Activated naive CD8-positive, alpha-beta T cell treated with anti-CD3 and anti-CD28 coated beads for 36 hours (primary cell): ENCODE data around the gene ATP1A4. TPM values are rescaled to one million over a fixed set of nuclear protein-coding genes. Genes with fewer than 3 reads are reported as not detected.

ENCODE experiments used
- DNase-seq: peaks from one replicate; pipeline ENCODE4 v3.0.0; 2021
- H3K27ac Mint-ChIP-seq: one replicate; pipeline ENCODE4 v1.8.0; 2022; ENCODE audit warnings: mild to moderate bottlenecking, moderate library complexity, mixed read lengths
- H3K27me3 Mint-ChIP-seq: one replicate; pipeline ENCODE4 v1.8.0; 2022; ENCODE audit warnings: mild to moderate bottlenecking, mixed read lengths
- H3K36me3 Mint-ChIP-seq: one replicate; pipeline ENCODE4 v1.8.0; 2021; ENCODE audit warnings: mild to moderate bottlenecking, mixed read lengths
- H3K4me1 Mint-ChIP-seq: one replicate; pipeline ENCODE4 v1.8.0; 2021; ENCODE audit warnings: mixed read lengths
- H3K4me3 Mint-ChIP-seq: one replicate; pipeline ENCODE4 v1.8.0; 2022; ENCODE audit warnings: mild to moderate bottlenecking, moderate library complexity, mixed read lengths
- H3K9me3 Mint-ChIP-seq: one replicate; pipeline ENCODE4 v1.8.0; 2022; ENCODE audit warnings: mixed read lengths
- total RNA-seq, 2 experiments: library from RNA; stranded (reverse); gene quantifications; one replicate each; pipeline ENCODE4 v1.2.3, GENCODE V29; 2021

The ATP1A4 gene
- total RNA-seq, 2 experiments from 2014 or later: not detected

GRCh38 chr1:160168609-160169369 is 17.4 kb downstream of the ATP1A4 start:
- peaks cover 27% of the 10 kb centered on the region for H3K4me1 Mint-ChIP-seq
- H3K36me3 Mint-ChIP-seq: no peaks in the 10 kb centered on the region
- H3K27ac Mint-ChIP-seq: peak overlapping the region; percentile 46
- peaks cover 23% of the 10 kb centered on the region for H3K27me3 Mint-ChIP-seq
- H3K4me3 Mint-ChIP-seq: no peak overlapping the region
- no peaks in the 10 kb centered on the region for H3K9me3 Mint-ChIP-seq
- no peak for DNase-seq

GRCh38 chr1:160169553-160170399 is 18.4 kb downstream of the ATP1A4 start:
- Mint-ChIP-seq H3K4me3 (peak overlapping the region; percentile 4), H3K4me1 (peaks cover 27% of the 10 kb centered on the region), H3K27me3 (peaks cover 19% of the 10 kb centered on the region), H3K36me3 (no peaks in the 10 kb centered on the region), H3K9me3 (no peaks in the 10 kb centered on the region), H3K27ac (peak overlapping the region; percentile 46)
- peak; percentile 64 for DNase-seq

GRCh38 chr1:160171354-160171753 is 20.0 kb downstream of the ATP1A4 start:
- Mint-ChIP-seq H3K4me1 (peaks cover 26% of the 10 kb centered on the region), H3K36me3 (no peaks in the 10 kb centered on the region), H3K27ac (no peak overlapping the region), H3K9me3 (no peaks in the 10 kb centered on the region), H3K27me3 (peaks cover 14% of the 10 kb centered on the region), H3K4me3 (no peak overlapping the region)
- no peak for DNase-seq

GRCh38 chr1:160171980-160172379 is 20.6 kb downstream of the ATP1A4 start:
- H3K4me1 Mint-ChIP-seq: peaks cover 22% of the 10 kb centered on the region

GRCh38 chr1:160177231-160177630 is 25.8 kb downstream of the ATP1A4 start:
- H3K4me1 Mint-ChIP-seq: no peaks in the 10 kb centered on the region

More at GRCh38 chr1:160171980-160172379, 20.6 kb downstream of the ATP1A4 start:
- peaks cover 14% of the 10 kb centered on the region for H3K27me3 Mint-ChIP-seq
- no peaks in the 10 kb centered on the region for H3K9me3 Mint-ChIP-seq
- H3K4me3 Mint-ChIP-seq: no peak overlapping the region
- no peak overlapping the region for H3K27ac Mint-ChIP-seq
- H3K36me3 Mint-ChIP-seq: no peaks in the 10 kb centered on the region
- no peak for DNase-seq

GRCh38 chr1:160177667-160178066 is 26.3 kb downstream of the ATP1A4 start:
- H3K9me3 Mint-ChIP-seq: no peaks in the 10 kb centered on the region
- H3K4me3 Mint-ChIP-seq: no peak overlapping the region
- no peaks in the 10 kb centered on the region for H3K36me3 Mint-ChIP-seq
- H3K27ac Mint-ChIP-seq: no peak overlapping the region
- H3K27me3 Mint-ChIP-seq: peaks cover 4% of the 10 kb centered on the region
- H3K4me1 Mint-ChIP-seq: no peaks in the 10 kb centered on the region
- no peak for DNase-seq

More at GRCh38 chr1:160177231-160177630, 25.8 kb downstream of the ATP1A4 start:
- DNase-seq: no peak
- no peak overlapping the region for H3K4me3 Mint-ChIP-seq
- H3K9me3 Mint-ChIP-seq: no peaks in the 10 kb centered on the region
- H3K36me3 Mint-ChIP-seq: no peaks in the 10 kb centered on the region
- peaks cover 5% of the 10 kb centered on the region for H3K27me3 Mint-ChIP-seq
- H3K27ac Mint-ChIP-seq: no peak overlapping the region

GRCh38 chr1:160178731-160179130 is 27.3 kb downstream of the ATP1A4 start:
- peaks cover 4% of the 10 kb centered on the region for H3K27me3 Mint-ChIP-seq
- no peaks in the 10 kb centered on the region for H3K4me1 Mint-ChIP-seq
- DNase-seq: no peak
- no peaks in the 10 kb centered on the region for H3K9me3 Mint-ChIP-seq
- H3K4me3 Mint-ChIP-seq: no peak overlapping the region
- no peaks in the 10 kb centered on the region for H3K36me3 Mint-ChIP-seq
- no peak overlapping the region for H3K27ac Mint-ChIP-seq

GRCh38 chr1:160179336-160179735 is 27.9 kb downstream of the ATP1A4 start:
- no peaks in the 10 kb centered on the region for H3K9me3 Mint-ChIP-seq
- no peaks in the 10 kb centered on the region for H3K4me1 Mint-ChIP-seq
- no peak overlapping the region for H3K27ac Mint-ChIP-seq
- no peaks in the 10 kb centered on the region for H3K36me3 Mint-ChIP-seq
- H3K27me3 Mint-ChIP-seq: peaks cover 4% of the 10 kb centered on the region
- DNase-seq: no peak
- no peak overlapping the region for H3K4me3 Mint-ChIP-seq

GRCh38 chr1:160186246-160186645 is 34.8 kb downstream of the ATP1A4 start:
- H3K27me3 Mint-ChIP-seq: no peaks in the 10 kb centered on the region
- no peaks in the 10 kb centered on the region for H3K36me3 Mint-ChIP-seq
- no peak for DNase-seq
- H3K4me1 Mint-ChIP-seq: no peaks in the 10 kb centered on the region
- no peaks in the 10 kb centered on the region for H3K9me3 Mint-ChIP-seq
- no peak overlapping the region for H3K4me3 Mint-ChIP-seq
- no peak overlapping the region for H3K27ac Mint-ChIP-seq

- H3K27me3 Mint-ChIP-seq: no peaks in the 10 kb centered on the region
- no peak overlapping the region for H3K4me3 Mint-ChIP-seq
- H3K4me1 Mint-ChIP-seq: no peaks in the 10 kb centered on the region
- DNase-seq: no peak
- no peak overlapping the region for H3K27ac Mint-ChIP-seq
- H3K9me3 Mint-ChIP-seq: no peaks in the 10 kb centered on the region
- no peaks in the 10 kb centered on the region for H3K36me3 Mint-ChIP-seq
These were observed 35.3 kb downstream of the ATP1A4 start for GRCh38 chr1:160186729-160187128.

- no peak overlapping the region for H3K27ac Mint-ChIP-seq
- no peaks in the 10 kb centered on the region for H3K36me3 Mint-ChIP-seq
These were observed 36.0 kb downstream of the ATP1A4 start for GRCh38 chr1:160187407-160187806.

GRCh38 chr1:160188341-160188740 is 36.9 kb downstream of the ATP1A4 start:
- H3K9me3 Mint-ChIP-seq: no peaks in the 10 kb centered on the region
- DNase-seq: no peak
- no peaks in the 10 kb centered on the region for H3K4me1 Mint-ChIP-seq
- H3K27me3 Mint-ChIP-seq: no peaks in the 10 kb centered on the region
- H3K4me3 Mint-ChIP-seq: no peak overlapping the region
- no peaks in the 10 kb centered on the region for H3K36me3 Mint-ChIP-seq
- no peak overlapping the region for H3K27ac Mint-ChIP-seq

More at GRCh38 chr1:160187407-160187806, 36.0 kb downstream of the ATP1A4 start:
- H3K27me3 Mint-ChIP-seq: no peaks in the 10 kb centered on the region
- no peak overlapping the region for H3K4me3 Mint-ChIP-seq
- DNase-seq: no peak
- no peaks in the 10 kb centered on the region for H3K4me1 Mint-ChIP-seq
- H3K9me3 Mint-ChIP-seq: no peaks in the 10 kb centered on the region

- Mint-ChIP-seq H3K4me1 (no peaks in the 10 kb centered on the region), H3K9me3 (no peaks in the 10 kb centered on the region), H3K27me3 (no peaks in the 10 kb centered on the region), H3K27ac (no peak within 1 kb of the TSS), H3K36me3 (no peaks in the 10 kb centered on the region), H3K4me3 (no peak within 1 kb of the TSS)
- DNase-seq: no peak
These were observed 38.5 kb downstream of the ATP1A4 start, which contains the start of gene CASQ1 for GRCh38 chr1:160189649-160190625. CASQ1 (plus strand) TSS chr1:160190575; CDS start chr1:160190752, 177 bp downstream.

- Mint-ChIP-seq H3K4me1 (no peaks in the 10 kb centered on the region), H3K4me3 (no peak overlapping the region), H3K27ac (no peak overlapping the region), H3K36me3 (no peaks in the 10 kb centered on the region), H3K9me3 (no peaks in the 10 kb centered on the region), H3K27me3 (no peaks in the 10 kb centered on the region)
- DNase-seq: no peak
These were observed 40.4 kb downstream of the ATP1A4 start for GRCh38 chr1:160191756-160192155.
